ENCODE data around the gene CORT.
"Not testable (repeated sequence)": the region's sequence is repeated elsewhere in the genome, so short reads cannot be mapped to it uniquely, and the experiment has no call there.

Gene CORT, protein sequence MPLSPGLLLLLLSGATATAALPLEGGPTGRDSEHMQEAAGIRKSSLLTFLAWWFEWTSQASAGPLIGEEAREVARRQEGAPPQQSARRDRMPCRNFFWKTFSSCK

DNA sequence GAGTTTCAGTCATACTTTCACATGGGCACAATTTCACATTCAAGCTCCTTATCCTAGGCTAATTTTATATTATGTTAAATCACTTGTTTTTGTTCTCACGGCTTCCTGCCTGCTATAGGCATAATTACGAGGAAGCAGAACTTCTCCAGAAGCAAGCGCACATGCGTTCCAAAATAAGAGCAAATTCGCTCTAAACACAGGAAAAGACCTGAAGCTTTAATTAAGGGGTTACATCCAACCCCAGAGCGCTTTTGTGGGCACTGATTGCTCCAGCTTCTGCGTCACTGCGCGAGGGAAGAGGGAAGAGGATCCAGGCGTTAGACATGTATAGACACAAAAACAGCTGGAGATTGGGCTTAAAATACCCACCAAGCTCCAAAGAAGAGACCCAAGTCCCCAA is at the start of gene CORT:
TSS of gene CORT (plus strand) at position 281 of the 400 bp plus-strand sequence. CDS start 193 bp downstream, outside the sequence.
- no peak for FAIRE-seq

DNA sequence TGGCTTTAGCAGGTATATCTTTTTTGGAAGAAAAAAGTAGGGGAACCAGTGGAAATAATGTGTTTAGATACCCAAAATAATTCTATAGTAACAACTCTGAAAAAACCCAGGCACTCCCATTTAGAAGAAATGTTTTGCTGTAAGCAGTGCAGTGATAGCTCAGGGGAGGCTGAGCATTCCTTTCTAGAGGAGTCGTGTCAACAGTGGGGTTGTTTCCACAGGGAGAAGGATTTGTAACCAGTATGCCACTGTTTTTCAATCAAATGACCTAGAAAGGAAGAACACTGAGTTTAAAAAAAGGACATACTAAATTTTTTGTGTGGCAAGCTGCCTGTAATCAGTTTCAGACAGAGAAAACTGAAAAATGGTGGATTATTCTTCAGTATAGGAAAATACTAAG is 48.5 kb upstream of the CORT start:
- no peak for FAIRE-seq

DNA sequence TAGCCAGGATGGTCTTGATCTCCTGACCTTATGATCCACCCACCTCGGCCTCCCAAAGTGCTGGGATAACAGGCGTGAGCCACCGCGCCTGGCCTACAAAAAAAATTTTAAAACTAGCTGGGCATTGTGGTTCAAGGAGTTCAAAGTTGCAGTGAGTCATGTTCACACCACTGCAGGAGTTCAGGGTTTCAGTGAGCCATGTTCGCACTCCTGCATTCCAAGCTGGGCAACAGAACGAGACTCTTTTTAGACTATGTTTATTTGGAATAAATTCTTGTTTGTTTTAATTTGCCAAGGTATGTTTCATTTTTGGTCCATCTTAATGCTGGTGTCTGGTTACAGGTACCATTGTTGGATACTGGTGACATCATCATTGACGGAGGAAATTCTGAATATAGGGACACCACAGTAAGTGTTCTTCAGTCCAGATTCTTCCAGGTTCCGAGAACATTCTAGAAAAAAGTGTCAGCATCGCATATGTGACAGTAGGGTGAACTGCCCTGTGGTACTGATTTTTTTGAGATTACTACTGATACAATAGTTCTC is 47.0 kb upstream of the CORT start:
- FAIRE-seq: no peak

DNA sequence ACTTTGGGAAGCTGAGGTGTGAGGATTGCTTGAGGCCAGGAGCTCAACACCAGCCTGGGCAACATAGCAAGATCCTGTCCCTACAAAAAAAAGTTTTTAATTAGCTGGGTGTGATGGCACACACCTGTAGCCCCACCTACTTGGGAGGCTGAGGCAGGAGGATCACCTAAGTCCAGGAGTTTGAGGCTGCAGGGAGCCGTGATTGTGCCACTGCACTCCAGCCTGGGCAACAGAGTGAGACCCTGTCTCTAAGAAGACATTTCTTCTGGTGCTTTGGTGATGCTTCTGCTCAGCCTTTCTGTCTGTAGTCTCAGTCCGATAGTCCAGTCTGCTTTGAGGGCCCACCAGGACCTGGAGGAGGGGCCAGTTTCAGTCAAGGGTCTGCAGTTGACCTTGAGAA is 42.6 kb upstream of the CORT start:
- FAIRE-seq: no peak

DNA sequence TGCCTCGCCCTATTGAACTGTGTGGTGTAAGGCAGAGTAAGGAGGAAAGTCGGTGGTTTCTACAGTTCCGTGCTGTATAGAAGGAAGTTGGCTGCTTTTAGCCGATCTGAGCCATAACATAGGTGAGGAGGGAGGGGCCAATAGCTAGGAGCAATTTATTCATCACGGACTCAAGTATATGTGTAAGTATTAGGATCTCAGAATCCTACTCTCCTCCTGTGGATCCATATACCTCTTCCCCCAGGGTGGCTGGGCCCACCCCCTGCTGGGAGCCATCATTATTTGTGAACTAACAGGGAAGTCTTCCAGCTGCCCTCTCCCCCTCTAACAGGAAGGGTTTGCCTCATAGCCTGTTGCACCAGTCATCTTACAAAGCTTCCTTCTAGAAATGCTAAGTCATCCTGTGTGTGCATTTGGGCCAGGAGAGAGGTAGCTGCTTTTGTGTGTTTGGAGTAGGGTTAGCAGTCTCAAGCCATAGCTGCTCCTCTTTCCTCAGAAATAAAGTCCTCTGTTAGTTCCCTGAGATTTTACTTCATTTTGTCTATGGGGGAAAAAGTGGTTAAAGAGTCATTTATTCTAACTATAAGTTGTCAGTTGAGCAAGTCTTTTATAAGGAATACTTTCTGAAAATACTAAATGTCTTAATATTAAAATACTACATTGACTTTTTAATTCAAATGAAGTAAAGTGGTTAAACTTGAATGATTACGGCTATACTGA is 34.5 kb upstream of the CORT start:
- no peak for FAIRE-seq

DNA sequence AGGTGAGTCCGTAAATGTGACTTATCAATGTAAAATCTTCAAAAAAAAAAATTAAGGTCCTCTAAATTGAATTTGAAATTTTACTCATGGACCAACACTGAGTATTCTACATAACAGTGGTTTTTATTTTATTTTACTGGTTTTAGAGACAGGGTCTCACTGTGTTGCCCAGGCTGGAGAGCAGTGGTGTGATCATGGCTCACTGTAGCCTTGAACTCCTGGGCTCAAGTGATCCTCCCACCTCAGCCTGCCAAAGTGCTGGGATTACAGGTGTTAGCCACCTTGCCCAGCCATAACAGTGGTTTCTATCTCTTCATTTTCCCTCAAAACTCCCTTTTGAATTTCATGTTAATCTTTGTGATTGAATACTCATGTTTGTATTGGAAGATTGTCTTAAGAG is 33.9 kb upstream of the CORT start:
- not testable (repeated sequence) for FAIRE-seq

DNA sequence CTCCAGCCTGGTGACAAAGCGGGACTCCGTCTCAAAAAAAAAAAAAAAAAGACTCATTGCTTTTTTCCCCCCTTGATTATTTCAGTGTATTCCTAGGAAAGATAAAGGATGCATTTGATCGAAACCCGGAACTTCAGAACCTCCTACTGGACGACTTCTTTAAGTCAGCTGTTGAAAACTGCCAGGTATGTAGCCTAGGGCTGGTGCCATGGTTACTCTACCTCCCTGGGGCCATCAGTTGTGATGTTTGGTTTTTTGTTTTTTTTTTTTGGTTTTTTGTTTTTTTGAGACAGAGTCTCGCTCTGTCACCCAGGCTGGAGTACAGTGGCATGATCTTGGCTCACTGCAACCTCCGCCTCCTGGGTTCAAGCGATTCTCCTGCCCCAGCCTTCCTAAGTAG is 31.1 kb upstream of the CORT start:
- not testable (repeated sequence) for FAIRE-seq

DNA sequence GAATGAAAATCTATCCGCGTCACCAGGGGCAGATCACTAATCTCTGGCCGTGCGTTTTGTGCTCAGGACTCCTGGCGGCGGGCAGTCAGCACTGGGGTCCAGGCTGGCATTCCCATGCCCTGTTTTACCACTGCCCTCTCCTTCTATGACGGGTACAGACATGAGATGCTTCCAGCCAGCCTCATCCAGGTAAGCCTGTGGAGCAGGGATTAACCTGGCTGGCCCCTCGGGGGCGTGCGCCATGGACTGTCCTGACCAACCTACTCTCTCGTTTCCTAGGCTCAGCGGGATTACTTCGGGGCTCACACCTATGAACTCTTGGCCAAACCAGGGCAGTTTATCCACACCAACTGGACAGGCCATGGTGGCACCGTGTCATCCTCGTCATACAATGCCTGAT is 30.5 kb upstream of the CORT start:
- no peak for FAIRE-seq

DNA sequence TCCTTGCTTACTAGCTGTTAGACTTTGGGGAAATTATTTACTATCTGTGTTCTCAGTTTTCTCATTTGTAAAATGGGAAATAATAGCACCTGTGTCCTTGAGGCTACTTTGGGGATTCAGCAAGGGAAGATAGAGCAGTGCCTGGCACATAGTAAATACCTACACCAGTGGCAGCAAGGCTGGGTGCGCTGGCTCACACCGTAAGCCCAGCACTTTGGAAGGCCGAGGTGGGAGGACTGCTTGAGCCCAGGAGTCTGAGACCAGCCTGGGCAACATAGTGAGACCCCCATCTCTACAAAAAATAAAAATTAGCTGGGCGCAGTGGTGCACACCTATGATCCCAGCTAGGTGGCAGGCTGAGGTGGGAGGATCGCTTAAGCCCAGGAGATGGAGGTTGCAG is 28.2 kb upstream of the CORT start:
- no peak for FAIRE-seq

DNA sequence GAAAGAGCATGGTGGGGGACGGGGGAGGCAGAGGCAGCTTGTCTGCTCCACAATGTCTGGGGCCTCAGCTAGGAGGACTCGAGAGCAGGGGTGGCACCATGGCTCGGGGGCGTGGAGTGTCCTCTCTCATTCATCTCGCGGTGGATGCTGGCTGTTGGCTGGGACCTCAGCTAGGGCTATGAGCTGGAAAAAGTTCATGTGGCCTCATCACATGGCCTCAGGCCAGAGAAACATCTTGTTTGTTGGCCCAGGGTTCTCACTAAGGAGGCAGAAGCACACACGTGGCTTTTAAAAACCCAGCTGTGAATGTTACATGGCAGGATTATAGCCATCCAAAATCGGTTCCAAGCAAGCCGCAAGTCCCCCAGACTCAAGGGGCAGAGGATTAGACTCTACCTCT is 25.8 kb upstream of the CORT start:
- FAIRE-seq: no peak

DNA sequence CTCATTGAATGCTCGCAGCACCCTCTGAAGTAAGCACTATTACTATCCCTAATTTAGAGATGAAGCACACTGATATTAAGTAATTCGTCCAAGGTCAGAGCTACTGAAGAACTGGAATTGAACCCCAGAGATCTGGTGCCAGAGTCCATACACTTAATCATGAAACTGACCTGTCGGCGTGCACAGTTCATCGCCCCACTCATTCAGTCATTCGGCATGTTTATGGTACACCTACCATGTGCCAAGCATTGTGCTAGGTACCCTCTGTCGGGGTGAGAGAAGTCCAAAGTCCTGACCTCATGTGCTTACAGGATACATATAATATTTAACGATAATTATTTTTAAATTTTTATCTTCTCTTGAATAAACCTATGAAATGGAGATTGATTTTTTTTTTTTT is 25.2 kb upstream of the CORT start:
- FAIRE-seq: no peak

DNA sequence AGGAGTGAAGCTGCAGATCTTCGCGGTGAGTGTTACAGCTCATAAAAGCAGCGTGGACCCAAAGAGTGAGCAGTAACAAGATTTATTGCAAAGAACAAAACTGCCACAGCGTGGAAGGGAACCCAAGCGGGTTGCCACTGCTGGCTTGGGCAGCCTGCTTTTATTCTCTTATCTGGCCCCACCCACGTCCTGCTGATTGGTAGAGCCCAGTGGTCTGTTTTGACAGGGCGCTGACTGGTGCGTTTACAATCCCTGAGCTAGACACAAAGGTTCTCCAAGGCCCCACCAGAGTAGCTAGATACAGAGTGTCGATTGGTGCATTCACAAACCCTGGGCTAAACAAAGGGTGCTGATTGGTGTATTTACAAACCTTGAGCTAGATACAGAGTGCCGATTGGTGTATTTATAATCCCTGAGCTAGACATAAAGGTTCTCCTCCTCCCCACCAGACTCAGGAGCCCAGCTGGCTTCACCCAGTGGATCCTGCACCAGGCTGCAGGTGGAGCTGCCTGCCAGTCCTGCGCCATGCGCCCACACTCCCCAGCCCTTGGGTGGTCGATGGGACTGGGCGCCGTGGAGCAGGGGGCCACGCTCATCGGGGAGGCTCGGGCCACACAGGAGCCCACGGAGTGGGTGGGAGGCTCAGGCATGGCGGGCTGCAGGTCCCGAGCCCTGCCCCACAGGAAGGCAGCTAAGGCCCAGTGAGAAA is 23.9 kb upstream of the CORT start:
- not testable (repeated sequence) for FAIRE-seq

DNA sequence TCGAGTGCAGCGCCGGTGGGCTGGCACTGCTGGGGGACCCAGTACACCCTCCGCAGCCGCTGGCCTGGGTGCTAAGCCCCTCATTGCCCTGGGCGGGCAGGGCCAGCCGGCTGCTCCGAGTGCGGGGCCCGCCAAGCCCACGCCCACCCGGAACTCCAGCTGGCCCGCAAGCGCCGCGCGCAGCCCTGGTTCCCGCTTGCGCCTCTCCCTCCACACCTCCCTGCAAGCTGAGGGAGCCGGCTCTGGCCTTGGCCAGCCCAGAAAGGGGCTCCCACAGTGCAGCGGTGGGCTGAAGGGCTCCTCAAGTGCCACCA is 23.3 kb upstream of the CORT start:
- FAIRE-seq: not testable (repeated sequence)

DNA sequence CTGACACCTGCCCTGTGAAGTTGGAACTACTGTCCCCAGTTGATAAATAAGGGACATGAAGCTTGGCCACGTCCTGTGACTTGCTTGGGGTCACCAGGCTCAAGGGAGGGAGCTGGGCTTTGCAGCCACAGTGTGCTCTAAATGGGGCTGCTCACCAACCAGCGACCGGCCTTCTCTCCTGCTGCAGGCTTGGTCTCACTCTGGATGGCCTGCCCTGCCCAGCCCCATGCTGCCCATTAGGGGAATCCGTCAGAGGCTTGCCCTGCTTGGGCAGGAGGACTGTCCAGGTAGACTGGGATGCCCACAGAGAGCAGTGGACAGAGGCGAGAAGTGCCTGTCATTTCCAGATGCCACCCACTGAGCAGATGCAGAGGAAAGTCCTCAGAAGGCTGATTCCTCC is 20.8 kb upstream of the CORT start:
- FAIRE-seq: no peak

DNA sequence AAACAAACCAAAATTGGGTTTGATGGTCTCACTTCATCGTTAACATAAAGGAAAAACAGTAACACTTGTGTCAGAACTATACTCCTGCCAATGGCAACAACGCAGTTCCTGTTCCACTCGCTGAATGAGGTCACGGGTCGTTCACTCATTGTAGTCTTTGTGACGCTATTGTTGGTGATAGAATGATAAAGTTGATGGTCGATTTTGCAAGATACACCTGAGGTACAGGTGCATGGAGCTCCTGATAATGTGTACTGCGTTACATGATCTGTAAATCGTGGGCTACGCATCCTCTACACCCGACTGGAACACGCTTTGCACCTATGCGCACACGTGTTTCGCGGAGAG is 20.0 kb upstream of the CORT start:
- no peak for FAIRE-seq

DNA sequence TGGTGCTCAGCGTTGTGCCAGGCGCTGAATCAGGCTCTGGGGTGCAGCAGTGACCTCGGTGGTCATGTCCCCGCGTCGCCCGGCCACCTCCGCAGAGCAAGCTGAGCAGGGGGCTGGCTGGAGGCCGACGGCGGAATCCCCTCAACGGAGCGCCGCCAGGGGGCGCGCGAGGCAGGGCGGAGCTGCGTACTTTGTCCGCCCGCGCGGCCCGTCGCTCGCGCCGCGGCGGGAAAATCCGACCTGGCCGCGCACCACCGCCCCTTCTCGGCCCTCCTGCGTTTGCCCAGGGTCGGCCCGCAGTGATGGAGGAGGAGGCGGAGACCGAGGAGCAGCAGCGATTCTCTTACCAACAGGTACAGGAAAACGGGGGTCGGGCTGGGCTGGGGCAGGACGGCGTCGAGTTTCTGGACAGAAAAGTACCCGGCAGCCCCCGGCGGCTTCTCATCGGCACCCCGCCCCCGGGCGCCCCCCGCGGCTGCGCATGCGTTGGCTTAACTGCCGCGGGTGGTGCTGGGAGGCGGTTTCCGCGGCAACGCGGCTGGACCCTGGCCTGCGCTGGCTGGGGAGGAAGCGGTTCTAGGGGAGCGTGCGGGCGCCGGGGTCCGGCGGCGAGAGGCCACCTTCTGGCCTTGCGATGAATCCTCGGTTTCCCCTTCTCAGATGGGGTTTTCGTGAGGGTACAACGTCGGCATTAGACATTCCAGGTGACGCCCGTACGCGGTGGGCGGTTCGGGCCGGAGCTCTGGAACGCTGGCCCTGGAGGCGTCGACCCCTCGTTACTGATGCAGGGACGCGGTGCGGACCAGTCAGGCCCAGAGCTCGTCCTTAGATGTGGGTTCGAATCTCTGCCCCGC is 19.4 kb upstream of the CORT start, which contains the start of gene CENPS:
TSS of gene CENPS (plus strand) at position 218 of the 854 bp plus-strand sequence. CDS start at position 303, 85 bp downstream.
- FAIRE-seq: no peak

DNA sequence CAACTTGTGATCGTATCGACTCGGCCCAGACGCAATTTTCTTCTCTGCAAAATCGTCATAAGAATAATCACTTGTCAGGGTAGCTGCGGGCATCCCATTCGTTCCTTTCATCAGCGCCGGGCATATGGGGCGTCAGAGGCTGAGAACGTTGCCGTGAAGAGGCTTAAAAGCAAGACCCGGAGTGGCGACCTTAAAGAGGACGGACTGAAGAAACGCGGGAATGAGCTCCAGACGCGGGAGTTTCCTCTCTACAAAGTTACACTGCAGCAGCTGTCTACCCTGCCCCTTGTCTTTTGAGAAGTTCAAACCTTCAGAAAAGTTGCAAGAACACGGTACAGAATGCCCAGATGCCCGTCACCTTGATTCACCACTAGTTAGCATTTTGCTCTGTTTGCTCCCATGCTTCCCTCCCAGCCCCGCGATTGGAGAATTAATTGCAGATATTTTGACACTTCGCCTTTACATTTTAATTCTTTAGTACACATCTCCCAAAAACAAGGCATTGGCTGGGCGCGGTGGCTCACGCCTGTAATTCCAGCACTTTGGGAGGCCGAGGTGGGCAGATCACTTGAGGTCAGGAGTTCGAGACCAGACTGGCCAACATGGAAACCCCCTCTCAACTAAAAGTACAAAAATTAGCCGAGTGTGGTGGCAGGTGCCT is 18.6 kb upstream of the CORT start:
- no peak for FAIRE-seq

DNA sequence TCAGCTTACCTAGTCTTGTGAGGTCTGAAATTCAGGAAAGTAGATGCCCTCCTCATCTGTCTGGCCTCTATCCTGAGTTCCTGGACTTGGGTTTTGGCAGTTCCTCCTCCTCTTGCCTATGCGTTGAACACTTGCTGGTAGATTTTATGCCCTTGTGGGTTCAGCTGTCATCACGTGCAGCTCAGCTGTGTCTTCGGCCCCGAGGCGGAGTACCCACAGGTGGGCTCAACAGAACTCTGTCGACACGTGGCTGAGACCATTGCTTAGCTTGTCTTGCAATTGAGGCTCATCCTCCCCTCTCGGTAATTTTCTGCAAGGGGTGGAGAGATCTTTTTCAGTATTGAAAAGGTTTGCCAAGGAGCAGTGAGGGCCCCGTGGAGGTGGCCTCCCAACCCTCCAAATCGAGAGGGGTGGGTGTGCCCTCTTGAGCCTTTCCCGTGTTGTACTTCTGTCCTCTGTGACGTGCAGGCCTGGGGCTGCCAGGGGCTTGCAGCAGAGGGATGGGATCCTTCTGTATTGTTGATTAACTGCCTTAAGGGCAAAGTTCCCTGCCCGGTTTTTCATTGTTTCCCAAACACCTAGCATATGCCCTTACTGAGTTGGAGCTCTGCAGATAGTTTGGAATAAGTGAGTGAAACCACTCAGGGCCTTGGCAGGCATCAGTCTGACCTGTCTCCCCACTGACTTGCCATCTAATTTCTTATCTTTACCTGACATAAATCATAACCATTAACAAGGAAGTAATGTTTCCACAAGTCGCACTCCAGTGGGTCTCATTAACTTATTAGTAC is 16.7 kb upstream of the CORT start:
- no peak for FAIRE-seq

DNA sequence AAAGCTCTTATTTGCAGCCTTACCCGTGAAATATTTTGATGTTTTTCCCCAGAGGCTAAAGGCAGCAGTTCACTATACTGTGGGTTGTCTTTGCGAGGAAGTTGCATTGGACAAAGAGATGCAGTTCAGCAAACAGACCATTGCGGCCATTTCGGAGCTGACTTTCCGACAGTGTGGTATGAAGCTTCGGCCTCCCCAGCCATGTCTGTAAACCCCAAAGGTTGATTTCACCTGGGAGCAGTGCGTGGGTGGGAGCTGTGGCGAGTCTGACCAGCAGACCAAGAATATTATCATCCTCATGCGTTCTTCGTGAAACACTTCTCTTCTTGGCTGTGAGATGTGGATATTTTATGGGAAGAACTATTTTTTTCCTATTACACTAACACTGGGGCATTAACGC is 16.0 kb upstream of the CORT start:
- FAIRE-seq: no peak

DNA sequence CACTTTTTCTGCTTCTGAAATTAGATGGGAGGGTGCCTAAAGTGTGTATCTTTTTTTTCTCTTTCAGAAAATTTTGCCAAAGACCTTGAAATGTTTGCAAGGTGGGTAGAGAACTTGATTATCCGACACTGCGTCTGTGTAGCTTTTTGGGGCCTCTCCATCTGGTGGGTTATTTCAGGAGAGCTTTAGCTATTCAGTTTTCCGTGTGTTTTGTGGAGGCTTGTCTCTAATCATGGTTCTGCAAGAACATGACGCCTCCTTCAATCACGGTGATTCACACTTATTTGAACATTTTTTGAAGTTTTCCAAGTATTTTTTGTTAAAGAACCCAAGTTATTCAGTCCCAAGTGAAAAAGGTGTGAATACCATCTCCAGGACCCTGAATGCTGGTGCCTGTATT is 15.2 kb upstream of the CORT start:
- no peak for FAIRE-seq

DNA sequence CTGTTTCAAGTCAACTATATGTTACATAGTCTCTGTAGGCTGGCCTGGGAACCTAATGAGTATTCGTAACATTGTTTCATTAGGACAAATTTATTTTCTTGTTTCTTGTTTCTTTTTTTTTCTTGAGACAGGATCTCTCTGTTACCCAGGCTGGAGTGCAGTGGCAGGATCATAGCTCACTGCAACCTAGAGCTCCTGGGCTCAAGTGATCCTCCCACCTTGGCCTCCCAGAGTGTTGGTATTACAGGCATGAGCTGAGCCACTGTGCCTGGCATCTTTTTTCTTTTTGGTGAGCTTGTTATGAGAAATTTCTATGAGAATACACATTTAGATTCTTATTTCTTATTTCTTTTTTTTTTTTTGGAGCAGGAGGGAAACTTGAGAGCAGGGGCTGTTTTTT is 12.8 kb upstream of the CORT start:
- no peak for FAIRE-seq

DNA sequence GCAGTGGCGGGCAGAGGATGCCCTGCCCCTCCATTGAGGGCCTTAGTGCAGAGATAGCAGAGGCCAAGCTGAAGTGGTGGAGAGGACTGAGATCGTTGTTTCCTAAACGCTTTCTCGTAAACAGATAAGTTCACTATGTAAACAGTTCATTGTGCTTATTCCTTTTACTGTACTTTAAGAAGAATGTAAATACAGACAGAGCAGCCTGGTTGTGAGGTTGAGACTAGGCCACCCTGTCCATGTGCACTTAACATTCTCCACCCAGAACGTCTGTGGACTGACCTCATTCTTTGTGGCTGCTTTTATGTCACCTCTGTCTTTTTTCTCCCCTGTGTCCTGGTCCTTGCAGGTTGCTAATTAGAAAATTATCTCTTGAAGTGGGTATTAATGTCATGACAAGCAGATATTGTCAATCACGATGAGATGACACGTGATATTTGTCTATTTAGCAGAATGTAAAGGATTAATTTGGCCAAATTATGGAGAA is 11.1 kb upstream of the CORT start:
- FAIRE-seq: no peak

Measured in colon (tissue), 2 donors.